Stimulated activated CD8-positive, alpha-beta memory T cell treated with anti-CD3 and anti-CD28 coated beads, Interleukin-2, amount 100 ng/mL, for 48 hours (primary cell): Measurements from ENCODE around the gene IGLL1.
"Not testable (repeated sequence)": the region's sequence is repeated elsewhere in the genome, so short reads cannot be mapped to it uniquely, and the experiment has no call there.

Source experiments
- DNase-seq, 2 donors: peaks; one replicate each; pipeline ENCODE4 v3.0.0-alpha.2; 2020; ENCODE audit warnings: low read depth in 2 of 2

Gene IGLL1

GRCh38 chr22:23540837-23541236 is 39.3 kb downstream of the IGLL1 start:
- DNase-seq: not testable (repeated sequence)

- DNase-seq: not testable (repeated sequence)
Measured at GRCh38 chr22:23539839-23540198, 40.3 kb downstream of the IGLL1 start.

- DNase-seq: peak; percentile 50 to 63
Measured at GRCh38 chr22:23539135-23539838, 40.8 kb downstream of the IGLL1 start.

DNA sequence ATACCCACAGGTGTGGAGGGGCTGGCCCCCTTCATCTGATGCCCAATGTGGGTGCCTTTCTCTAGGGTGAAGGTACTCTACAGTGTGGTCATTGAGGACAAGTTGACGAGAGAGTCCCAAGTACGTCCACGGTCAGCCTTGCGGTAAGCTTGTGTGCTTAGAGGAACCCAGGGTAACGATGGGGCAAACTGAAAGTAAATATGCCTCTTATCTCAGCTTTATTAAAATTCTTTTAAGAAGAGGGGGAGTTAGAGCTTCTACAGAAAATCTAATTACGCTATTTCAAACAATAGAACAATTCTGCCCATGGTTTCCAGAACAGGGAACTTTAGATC is 41.4 kb downstream of the IGLL1 start:
- not testable (repeated sequence) for DNase-seq

- DNase-seq: not testable (repeated sequence)
Measured at GRCh38 chr22:23537830-23538695, 42.0 kb downstream of the IGLL1 start.

GRCh38 chr22:23537416-23537815 is 42.7 kb downstream of the IGLL1 start:
- DNase-seq: no peak

GRCh38 chr22:23536821-23537345 is 43.2 kb downstream of the IGLL1 start:
- no peak for DNase-seq

DNA sequence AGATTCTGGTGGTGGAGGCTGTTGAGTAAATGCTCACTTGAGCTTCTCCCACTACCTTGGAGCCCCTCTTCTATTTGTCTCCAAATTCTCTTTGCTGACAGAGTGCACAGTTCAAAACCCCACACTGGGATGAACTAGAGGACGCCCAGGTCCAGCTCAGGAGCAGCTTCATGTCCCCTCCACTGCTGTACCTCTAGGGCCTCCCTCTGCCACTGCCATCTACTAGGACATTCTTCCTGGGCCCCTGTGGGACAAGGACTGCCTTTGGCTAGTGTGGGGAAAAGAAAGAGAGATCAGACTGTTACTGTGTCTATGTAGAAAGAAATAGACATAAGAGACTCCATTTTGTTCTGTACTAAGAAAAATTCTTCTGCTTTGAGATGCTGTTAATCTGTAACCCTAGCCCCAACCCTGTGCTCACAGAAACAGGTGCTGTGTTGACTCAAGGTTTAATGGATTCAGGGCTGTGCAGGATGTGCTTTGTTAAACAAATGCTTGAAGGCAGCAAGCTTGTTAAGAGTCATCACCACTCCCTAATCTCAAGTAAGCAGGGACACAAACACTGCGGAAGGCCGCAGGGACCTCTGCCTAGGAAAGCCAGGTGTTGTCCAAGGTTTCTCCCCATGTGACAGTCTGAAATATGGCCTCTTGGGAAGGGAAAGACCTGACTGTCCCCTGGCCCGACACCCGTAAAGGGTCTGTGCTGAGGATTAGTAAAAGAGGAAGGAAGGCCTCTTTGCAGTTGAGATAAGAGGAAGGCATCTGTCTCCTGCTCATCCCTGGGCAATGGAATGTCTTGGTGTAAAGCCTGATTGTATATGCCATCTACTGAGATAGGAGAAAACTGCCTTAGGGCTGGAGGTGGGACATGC is 44.1 kb downstream of the IGLL1 start:
- not testable (repeated sequence) for DNase-seq

- no peak for DNase-seq
Measured at GRCh38 chr22:23534851-23535717, 45.0 kb downstream of the IGLL1 start.

- DNase-seq: no peak
Measured at GRCh38 chr22:23534201-23534850, 45.8 kb downstream of the IGLL1 start.

DNA sequence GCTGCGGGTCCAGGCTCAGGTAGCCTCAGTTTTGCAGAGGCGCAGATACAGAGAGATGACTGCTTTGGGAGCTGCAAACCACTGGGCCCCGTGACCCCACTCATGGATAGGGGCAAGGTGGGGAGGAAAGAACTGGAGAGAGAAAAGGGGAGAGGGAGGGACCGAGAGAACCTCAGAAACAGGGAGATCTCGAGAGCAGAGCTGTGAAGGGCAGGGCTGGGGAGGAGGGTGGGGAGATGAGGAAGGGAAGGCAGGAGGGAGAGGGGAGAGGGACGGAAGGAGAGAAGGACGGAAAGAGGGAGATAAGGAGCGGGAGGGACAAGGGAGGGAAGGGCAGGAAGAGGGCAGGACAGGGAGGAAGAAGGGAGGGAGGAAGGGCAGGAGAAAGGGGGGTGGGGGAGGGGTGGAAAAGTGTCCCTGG is 46.3 kb downstream of the IGLL1 start:
- DNase-seq: no peak

DNA sequence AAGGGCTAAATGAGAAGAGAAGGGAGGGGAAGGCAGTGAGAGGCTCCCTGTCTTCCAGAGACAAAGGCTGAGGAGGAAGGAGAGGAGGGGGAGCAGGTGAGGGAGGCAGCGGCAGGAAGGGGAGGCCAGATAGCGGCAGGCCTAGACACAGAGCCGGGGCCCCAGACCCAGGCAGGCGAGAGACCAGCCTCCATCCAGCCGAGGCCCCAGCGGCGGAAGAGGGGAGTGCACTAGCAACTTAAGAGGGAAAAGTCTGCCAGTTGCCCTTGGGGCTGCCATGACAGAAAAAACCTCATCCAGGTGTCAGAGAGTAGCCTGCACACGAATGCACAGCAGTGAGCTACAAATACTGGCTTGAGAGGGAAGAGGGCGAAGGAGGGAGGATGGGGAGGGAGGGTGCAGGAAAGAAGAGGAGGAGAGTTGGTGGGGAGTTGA is 46.7 kb downstream of the IGLL1 start:
- peak in 1 of 2 donors; percentile 31 for DNase-seq

DNA sequence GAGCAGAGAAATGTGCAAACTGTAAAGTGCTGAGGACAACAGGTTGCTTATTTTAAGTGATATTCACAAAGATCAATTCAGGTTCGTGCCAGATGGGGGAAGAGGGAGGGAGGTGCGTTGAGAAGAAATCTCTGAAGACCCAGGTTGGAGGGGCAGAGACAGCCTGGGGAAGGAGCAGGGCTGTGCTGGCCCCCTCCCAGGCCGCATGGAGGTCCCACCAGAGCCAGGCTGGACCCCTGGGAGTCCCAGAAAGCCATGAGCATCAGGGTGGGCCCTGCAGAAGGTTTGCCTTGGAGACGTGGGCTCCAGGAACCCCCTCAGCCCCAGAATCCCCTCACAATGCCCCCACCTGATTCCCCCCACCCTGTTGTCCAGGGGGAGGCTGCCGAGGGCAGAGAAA is 47.4 kb downstream of the IGLL1 start:
- DNase-seq: no peak

DNA sequence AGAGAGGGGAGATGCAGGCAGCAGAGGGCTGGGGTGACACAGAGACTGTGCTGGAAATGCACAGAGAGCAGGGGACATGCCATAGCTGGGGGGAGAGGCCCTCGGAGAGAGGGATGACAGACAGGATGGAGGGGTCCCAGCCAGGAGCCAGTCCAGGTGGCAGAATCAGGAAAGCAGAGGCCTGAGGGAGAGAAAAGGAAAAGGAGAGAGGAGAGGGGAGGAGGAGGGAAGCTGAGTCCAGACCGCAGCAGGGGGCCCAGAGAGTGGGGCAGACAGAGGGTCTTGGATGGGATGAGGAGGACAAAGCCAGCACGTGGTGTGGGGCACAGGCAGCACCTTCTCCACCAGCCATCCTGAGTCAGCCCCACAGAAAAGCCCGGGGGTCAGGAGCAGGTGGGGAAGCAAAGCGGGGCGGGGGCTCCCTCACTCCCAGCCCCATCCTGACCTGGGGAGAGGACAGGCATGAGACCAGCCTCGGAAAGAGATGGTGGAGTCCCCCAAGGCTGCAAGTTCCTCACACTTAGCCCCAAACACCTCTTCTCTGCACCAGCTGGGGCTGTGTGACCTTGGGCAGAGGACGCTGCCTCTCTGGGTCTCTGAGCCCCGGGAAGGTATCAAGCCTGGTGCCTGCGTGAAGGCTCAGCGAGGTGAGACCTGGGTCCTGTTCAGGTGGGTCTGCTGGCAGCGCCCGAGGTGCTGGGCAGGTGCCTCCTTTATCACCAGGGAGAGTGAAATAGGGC is 48.0 kb downstream of the IGLL1 start:
- DNase-seq: no peak

DNA sequence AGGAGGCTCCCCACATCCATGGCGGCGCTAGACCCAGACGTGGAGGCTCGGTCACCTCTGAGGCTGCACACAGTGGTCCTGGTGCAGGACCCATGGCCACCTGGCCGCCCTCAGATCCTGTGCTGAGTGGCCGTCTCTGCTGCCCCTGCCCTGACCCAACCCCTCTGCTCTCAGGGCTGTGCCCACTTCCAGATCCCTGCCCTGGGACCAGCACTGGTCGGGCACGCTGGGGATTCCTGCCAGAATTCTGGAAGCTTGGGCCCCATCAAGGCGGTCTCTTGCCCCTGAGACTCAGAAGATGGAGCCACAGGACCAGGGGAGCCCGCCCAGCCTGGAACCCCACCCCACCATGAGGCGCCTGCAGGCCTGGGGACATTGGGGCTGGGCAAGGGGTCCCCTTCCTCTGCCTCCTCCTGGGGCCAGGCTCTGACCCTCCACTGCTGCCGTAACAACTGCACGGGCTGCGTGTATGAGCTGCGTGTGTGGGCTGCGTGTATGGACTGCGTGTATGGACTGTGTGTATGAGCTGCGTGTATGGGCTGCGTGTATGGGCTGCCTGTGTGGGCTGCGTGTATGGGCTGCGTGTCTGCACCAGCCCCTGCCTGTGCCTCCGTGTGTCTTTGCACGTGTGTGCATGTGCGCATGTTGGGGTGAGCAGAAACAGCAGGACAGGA is 48.7 kb downstream of the IGLL1 start:
- DNase-seq: no peak

DNA sequence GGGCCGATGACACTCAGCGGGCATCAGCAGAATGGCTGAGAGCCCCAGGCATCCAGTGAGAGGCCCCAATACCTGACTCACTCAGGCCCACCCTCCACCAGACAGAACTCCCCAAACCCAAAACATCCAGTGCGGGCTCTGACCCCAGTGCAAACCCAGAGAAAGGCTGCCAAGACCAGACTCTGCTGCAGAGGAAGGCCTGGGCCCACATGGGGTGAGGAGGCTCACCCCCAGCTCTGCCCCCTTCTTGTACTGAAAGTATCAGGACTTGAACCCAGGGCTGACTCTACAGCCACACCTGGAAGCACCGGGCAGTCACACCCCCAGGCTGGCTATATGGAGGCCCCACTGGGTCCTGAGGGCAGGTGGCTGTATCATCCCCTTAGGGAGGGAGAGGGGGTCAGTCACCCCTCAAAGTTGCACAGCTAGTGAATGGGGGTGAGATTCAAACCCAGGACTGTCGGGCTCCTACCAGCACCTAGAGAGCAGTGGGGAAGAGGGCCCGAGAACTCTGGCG is 49.3 kb downstream of the IGLL1 start:
- DNase-seq: no peak

GRCh38 chr22:23530106-23530505 is 50.0 kb downstream of the IGLL1 start:
- DNase-seq: no peak

GRCh38 chr22:23529166-23530103 is 50.7 kb downstream of the IGLL1 start:
- no peak for DNase-seq
